ENCODE measurements around the gene DTWD1.

DNA sequence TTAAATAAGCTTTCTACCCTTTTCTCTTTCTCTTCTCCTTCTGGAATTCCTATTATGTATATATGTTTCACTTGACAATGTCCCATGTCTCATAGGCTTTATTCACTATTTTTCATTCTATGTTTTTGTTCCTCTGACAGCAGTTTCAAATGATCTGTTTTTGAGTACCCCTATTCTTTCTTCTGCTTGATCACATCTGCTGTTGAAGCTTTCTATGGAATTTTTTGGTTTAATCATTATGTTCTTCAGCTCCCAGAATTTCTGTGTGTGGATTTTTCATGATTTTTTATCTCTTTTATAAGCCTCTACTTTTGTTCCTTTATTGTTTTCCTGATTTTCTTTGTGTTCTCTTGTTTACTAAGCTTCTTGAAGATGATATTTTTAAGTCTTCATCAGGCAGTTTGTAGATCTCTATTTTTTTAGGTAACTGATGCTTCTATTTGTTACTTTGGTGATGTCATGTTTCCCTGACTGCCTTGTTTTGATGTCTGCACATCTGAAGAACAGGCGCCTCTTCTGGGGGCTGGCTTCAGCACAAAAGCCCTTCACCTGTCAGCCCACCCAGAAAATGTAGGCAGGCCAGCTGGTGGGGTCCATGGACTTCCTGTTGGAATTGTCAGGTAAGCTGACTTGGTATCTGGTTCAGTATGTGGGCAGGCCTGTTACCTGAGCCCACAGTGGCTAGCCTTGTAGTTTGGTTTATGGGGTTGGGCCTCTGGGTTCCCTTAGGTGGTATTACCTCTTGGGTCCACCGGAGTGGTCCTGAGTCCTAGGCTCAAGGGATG lies 16.0 kb upstream of the DTWD1 start:
- TF ChIP-seq CTCF (IDR thresholded peaks at IDR 0.05) (no peak), POLR2A (IDR thresholded peaks at IDR 0.05) (no peak)

Measured in thyroid gland (tissue), 4 donors.